ENCODE measurements around the gene COX7A1. TPM values are rescaled to one million over a fixed set of nuclear protein-coding genes. Genes with fewer than 3 reads are reported as not detected.

Gene COX7A1
- total RNA-seq, 1 experiment from 2014 or later: not detected

DNA sequence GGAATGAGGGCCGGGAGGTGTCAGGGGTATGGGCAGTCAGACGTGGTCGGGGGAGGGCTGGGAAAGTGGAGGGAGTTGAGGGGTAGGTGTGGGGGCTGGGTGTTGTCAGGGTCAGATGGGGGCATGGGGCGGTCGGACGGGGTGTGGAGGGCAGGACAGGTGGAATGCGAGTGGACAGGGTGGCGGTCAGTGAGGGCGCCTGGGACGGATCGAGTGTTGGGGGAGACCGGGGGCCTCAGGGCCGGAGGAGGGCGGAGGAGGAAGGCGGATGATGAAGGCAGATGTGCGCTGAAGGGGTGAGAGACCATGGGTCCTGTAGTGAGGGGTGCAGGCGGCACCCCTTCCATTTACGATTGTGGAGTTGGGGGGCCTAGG, 31.3 kb downstream of the COX7A1 start:
- POLR2A ChIA-PET (ENCODE audit: unreplicated experiment): no interaction called here
- no peak overlapping the region for H3K4me3 ChIP-seq
- H3F3A ChIP-seq (ENCODE audit: insufficient read depth, low read depth): peaks cover 8% of the 10 kb centered on the region; the same call in 1 of the 2 replicates
- intact Hi-C loops (cut with micrococcal nuclease; ENCODE audit: unreplicated experiment): no loop called here
- H3K4me1 ChIP-seq (replicated peaks; ENCODE audit: insufficient read depth): peaks cover 6% of the 10 kb centered on the region
- H3K36me3 ChIP-seq (ENCODE audit: low read depth): no peaks in the 10 kb centered on the region
- no peak overlapping the region for H2AFZ ChIP-seq
- DNase-seq: no peak
- no peak overlapping the region for H3K4me2 ChIP-seq
- no peaks in the 10 kb centered on the region for H3K27me3 ChIP-seq (ENCODE audit: insufficient read depth, low read depth)
- H4K20me1 ChIP-seq (ENCODE audit: insufficient read depth): no peaks in the 10 kb centered on the region
- CTCF ChIA-PET: no interaction called here
- H3K9me3 ChIP-seq (ENCODE audit: insufficient read depth, low read depth): no peaks in the 10 kb centered on the region
- H3K79me2 ChIP-seq (ENCODE audit: low read depth): peaks cover 7% of the 10 kb centered on the region
- TF ChIP-seq CTCF (conservative IDR thresholded peaks at IDR 0.05): no peak
- TF ChIP-seq EZH2 (IDR thresholded peaks at IDR 0.05; ENCODE audit: low read depth): no peak
- no TSS peak for BruUV-seq (replicated peaks)
- H3K9me2 ChIP-seq (ENCODE audit: insufficient read depth): no peaks in the 10 kb centered on the region
- no peak overlapping the region for H3K27ac ChIP-seq

DNA sequence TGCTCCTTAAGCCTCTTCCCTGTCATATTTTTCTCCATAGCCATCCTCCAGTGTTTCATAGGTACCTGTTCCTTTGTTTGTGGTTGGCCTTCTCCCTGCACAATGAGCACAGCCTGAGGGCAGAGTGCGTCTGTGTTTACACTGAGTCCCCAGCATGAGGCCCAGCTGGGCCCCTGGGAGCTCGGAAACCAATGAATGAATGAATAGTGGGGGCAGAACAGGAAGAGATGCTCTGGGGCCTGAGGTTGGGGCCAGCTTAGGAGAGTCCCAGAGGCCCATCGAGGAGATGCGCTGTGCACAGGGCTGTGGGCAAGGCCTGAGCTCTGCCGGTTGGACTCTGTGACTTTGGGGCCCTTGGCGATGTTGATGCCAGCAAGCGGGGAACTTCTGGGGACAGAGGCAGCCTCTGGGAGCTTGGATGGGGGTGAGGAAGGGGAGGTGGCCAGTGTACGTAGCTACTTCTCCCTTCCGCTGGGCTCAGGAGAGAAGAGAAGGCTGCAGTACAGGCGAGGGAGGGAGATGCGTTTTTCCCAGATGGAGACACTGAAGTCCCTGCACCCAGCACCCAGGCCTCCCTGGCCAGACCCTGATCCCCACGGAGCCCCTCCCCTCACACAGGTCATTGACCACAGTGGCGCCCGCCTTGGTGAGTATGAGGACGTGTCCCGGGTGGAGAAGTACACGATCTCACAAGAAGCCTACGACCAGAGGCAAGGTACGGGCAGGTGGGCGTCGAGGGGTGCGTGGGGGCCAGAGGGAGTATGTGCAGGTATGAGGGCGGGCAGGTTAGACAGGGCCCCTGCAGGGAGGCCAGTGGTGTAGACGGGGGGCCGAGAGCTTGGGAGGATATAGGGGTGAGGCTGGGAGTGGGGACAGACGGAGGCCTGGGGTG, 31.9 kb downstream of the COX7A1 start:
- intact Hi-C loops (cut with micrococcal nuclease; ENCODE audit: unreplicated experiment): no loop called here
- Histone ChIP-seq H4K20me1 (ENCODE audit: insufficient read depth) (no peaks in the 10 kb centered on the region), H3K27ac (no peak overlapping the region), H3K79me2 (ENCODE audit: low read depth) (peaks cover 7% of the 10 kb centered on the region), H3K4me2 (no peak overlapping the region), H3K9me2 (ENCODE audit: insufficient read depth) (no peaks in the 10 kb centered on the region), H3K9me3 (ENCODE audit: insufficient read depth, low read depth) (no peaks in the 10 kb centered on the region), H3K36me3 (ENCODE audit: low read depth) (no peaks in the 10 kb centered on the region), H2AFZ (no peak overlapping the region), H3K4me1 (replicated peaks; ENCODE audit: insufficient read depth) (peaks cover 8% of the 10 kb centered on the region), H3K4me3 (no peak overlapping the region), H3K27me3 (ENCODE audit: insufficient read depth, low read depth) (no peaks in the 10 kb centered on the region), H3F3A (ENCODE audit: insufficient read depth, low read depth) (peaks cover 11% of the 10 kb centered on the region; the same call in 1 of the 2 replicates)
- no peak for TF ChIP-seq CTCF (conservative IDR thresholded peaks at IDR 0.05)
- TF ChIP-seq EZH2 (IDR thresholded peaks at IDR 0.05; ENCODE audit: low read depth): no peak
- CTCF ChIA-PET: no interaction called here
- POLR2A ChIA-PET (ENCODE audit: unreplicated experiment): no interaction called here
- no TSS peak for BruUV-seq (replicated peaks)
- DNase-seq: no peak

- CTCF ChIA-PET: no interaction called here
- 0 out of 2 replicates have a peak overlapping the region, but pooled peaks have one; percentile 82 for H2AFZ ChIP-seq
Measured at GRCh38 chr19:36116344-36116637, 36.0 kb downstream of the COX7A1 start.

More at GRCh38 chr19:36116344-36116637, 36.0 kb downstream of the COX7A1 start:
- no peaks in the 10 kb centered on the region for H3K9me2 ChIP-seq (ENCODE audit: insufficient read depth)
- DNase-seq: no peak
- no peaks in the 10 kb centered on the region for H3K9me3 ChIP-seq (ENCODE audit: insufficient read depth, low read depth)
- H3K4me1 ChIP-seq (replicated peaks; ENCODE audit: insufficient read depth): peaks cover 12% of the 10 kb centered on the region
- peaks cover 18% of the 10 kb centered on the region; the same call in 1 of the 2 replicates for H3F3A ChIP-seq (ENCODE audit: insufficient read depth, low read depth)
- POLR2A ChIA-PET (ENCODE audit: unreplicated experiment): no interaction called here
- no peaks in the 10 kb centered on the region for H3K27me3 ChIP-seq (ENCODE audit: insufficient read depth, low read depth)
- peaks cover 24% of the 10 kb centered on the region for H3K79me2 ChIP-seq (ENCODE audit: low read depth)
- no peaks in the 10 kb centered on the region; the same call in 1 of the 2 replicates for H4K20me1 ChIP-seq (ENCODE audit: insufficient read depth)
- TF ChIP-seq CTCF (conservative IDR thresholded peaks at IDR 0.05) (no peak), EZH2 (IDR thresholded peaks at IDR 0.05; ENCODE audit: low read depth) (no peak)
- H3K36me3 ChIP-seq (ENCODE audit: low read depth): no peaks in the 10 kb centered on the region
- H3K4me3 ChIP-seq: peak overlapping the region; percentile 100
- no TSS peak for BruUV-seq (replicated peaks)
- peak overlapping the region; percentile 79 for H3K4me2 ChIP-seq
- intact Hi-C loops (cut with micrococcal nuclease; ENCODE audit: unreplicated experiment): loop anchor here (10.0 kb wide), 1 partner anchor 61 kb away; the partner anchor contains the start of genes THAP8 and WDR62
- no peak overlapping the region for H3K27ac ChIP-seq

Measured in PC-9 (cell line).